ENCODE measurements around the gene GPR84. TPM values are rescaled to one million over a fixed set of nuclear protein-coding genes. Genes with fewer than 3 reads are reported as not detected.

GPR84 gene
- total and polyA plus RNA-seq, 2 of the 8 experiments (the other 6 are each of a cell fraction or from before 2014, with no cell fraction given) = 0.09 TPM; not detected in 1

DNA sequence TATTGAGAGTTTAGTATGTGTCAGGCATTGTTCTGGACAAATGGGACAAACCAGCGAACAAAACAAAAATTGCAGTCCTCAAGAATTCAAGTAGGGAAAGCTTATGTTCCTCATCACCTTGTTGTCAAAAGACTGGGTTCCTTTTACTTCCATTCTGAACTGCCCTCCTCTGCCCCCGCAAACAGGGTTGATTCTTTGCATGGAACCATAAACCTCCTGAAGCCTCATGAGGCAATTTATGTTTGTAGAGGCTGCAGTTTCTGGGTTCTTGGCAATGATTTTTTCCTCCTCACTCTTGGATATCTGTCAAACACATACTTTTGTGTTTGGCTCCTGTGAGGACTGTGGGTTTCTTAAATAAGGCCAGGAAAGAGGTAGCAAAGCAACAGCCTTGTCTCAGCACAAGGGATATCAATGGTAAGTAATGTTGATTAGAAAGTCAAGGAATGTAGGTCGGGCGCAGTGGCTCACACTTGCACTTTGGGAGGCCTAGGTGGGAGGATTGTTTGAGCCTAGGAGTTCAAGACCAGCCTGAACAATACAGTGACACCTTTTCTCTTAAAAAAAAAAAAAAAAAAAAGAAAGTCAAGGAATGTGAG, 25.5 kb downstream of the GPR84 start (continued):
- no peak for TF ChIP-seq RAD21 (IDR thresholded peaks at IDR 0.05 in 1 of 2, conservative IDR thresholded peaks at IDR 0.05 in 1 of 2; ENCODE audit: low read depth in 2 of 2, low read length in 2 of 2)
- no peak for TF ChIP-seq KDM1A (IDR thresholded peaks at IDR 0.05; ENCODE audit: borderline replicate concordance, low read length)
- TF ChIP-seq, protein P1, sequence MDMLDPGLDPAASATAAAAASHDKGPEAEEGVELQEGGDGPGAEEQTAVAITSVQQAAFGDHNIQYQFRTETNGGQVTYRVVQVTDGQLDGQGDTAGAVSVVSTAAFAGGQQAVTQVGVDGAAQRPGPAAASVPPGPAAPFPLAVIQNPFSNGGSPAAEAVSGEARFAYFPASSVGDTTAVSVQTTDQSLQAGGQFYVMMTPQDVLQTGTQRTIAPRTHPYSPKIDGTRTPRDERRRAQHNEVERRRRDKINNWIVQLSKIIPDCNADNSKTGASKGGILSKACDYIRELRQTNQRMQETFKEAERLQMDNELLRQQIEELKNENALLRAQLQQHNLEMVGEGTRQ (IDR thresholded peaks at IDR 0.05; ENCODE audit: low read length) = no peak
- TF ChIP-seq JUND (IDR thresholded peaks at IDR 0.05; ENCODE audit: low read length) = no peak
- no peak for TF ChIP-seq EGR1 (IDR thresholded peaks at IDR 0.05; ENCODE audit: borderline replicate concordance, low read depth, low read length)
- no peak for TF ChIP-seq HDAC2 (IDR thresholded peaks at IDR 0.05; ENCODE audit: borderline replicate concordance in 1 of 2, low read depth in 2 of 2, low read length in 2 of 2)

Data from H1 (cell line).